GM12878 (cell line): Measurements from ENCODE around the gene SYNGR1. TPM values are rescaled to one million over a fixed set of nuclear protein-coding genes. Genes with fewer than 3 reads are reported as not detected.

ENCODE experiments used
- ATAC-seq: fragments of 200-7000 bp; cut with Tn5 transposase; 3 replicates; pipeline ENCODE4 v1.9.1; 2020; ENCODE audit warnings: mild to moderate bottlenecking, moderate library complexity
- BruUV-seq: library from RNA; stranded (reverse); fragments of 400-500 nt; replicated peaks from 2 replicates; lab custom pipeline; 2021; lab: Mats Ljungman, UMichigan
- CTCF ChIA-PET: fragments of 300-600 bp; sonication (Branson Sonifier 250); formaldehyde crosslinking; extraction: SDS; loops from one replicate; lab custom pipeline; 2021; ENCODE audit warnings: inconsistent platforms; lab: Yijun Ruan, JAX
- POLR2A ChIA-PET: fragments of 350-600 bp; formaldehyde crosslinking; extraction: SDS; loops from one replicate; lab custom pipeline; 2021; ENCODE audit warnings: inconsistent platforms; lab: Charles Lee
- RAD21 ChIA-PET: fragments of 300-600 bp; sonication (Branson Sonifier 250); formaldehyde crosslinking; loops from one replicate; lab custom pipeline; 2023; ENCODE audit warnings: antibody characterized with exemption; ENCODE audit not compliant: unreplicated experiment; lab: Charles Lee
- SMC1A ChIA-PET: fragments of 300-600 bp; sonication (Branson Sonifier 250); formaldehyde crosslinking; loops from one replicate; lab custom pipeline; 2023; ENCODE audit not compliant: unreplicated experiment, uncharacterized antibody; lab: Charles Lee
- DNase-seq: peaks from one replicate; pipeline ENCODE4 v3.0.0-alpha.2; 2011; ENCODE audit warnings: low read depth, low spot score
- FAIRE-seq: peaks from 3 replicates; lab custom pipeline; 2011; peaks lifted over from hg19 to GRCh38; lab: Jason Lieb, UNC
- H2AFZ ChIP-seq: 2 replicates; pipeline ENCODE4 v1.6.0; 2011; ENCODE audit warnings: low read depth, low read length, control low read depth; ENCODE audit not compliant: control insufficient read depth
- H3K27ac ChIP-seq: 2 replicates; pipeline ENCODE4 v1.5.1; 2011; ENCODE audit warnings: control low read depth; ENCODE audit not compliant: control insufficient read depth, insufficient read depth
- H3K27me3 ChIP-seq, 2 experiments: replicated peaks in 1 of 2; 2 replicates each; pipeline versions ENCODE4 v1.6.0 to v1.6.1; 2011; ENCODE audit warnings: low read length in 1 of 2; ENCODE audit not compliant: control insufficient read depth in 2 of 2, insufficient read depth in 2 of 2
- H3K36me3 ChIP-seq, 2 experiments: 2 replicates each; pipeline ENCODE4 v1.5.1; 2011; ENCODE audit warnings: low read length in 1 of 2; ENCODE audit not compliant: control insufficient read depth in 2 of 2, insufficient read depth in 2 of 2
- H3K4me1 ChIP-seq: 2 replicates; pipeline ENCODE4 v1.6.1; 2011; ENCODE audit warnings: mild to moderate bottlenecking, low read length, moderate library complexity, mixed read lengths; ENCODE audit not compliant: control insufficient read depth, insufficient read depth
- H3K4me2 ChIP-seq: 2 replicates; pipeline ENCODE4 v1.6.0; 2011; ENCODE audit warnings: control low read depth; ENCODE audit not compliant: control insufficient read depth, insufficient read depth
- H3K4me3 ChIP-seq: fragments of 200-600 bp; sonication (generic); 2 replicates; pipeline ENCODE4 v1.5.1; 2016
- H3K79me2 ChIP-seq: 2 replicates; pipeline ENCODE4 v1.6.0; 2011; ENCODE audit warnings: low read length; ENCODE audit not compliant: control insufficient read depth, insufficient read depth
- H3K9ac ChIP-seq: 2 replicates; pipeline ENCODE4 v1.8.0; 2011; ENCODE audit warnings: low read length, control low read depth, mixed read lengths; ENCODE audit not compliant: control insufficient read depth, insufficient read depth
- H3K9me3 ChIP-seq: replicated peaks from 3 replicates; pipeline ENCODE4 v1.5.1; 2011; ENCODE audit warnings: mild to moderate bottlenecking, low read length; ENCODE audit not compliant: control insufficient read depth, insufficient read depth
- H4K20me1 ChIP-seq: 2 replicates; pipeline ENCODE4 v1.6.0; 2011; ENCODE audit not compliant: control insufficient read depth, insufficient read depth
- GABPA ChIP-seq: IDR thresholded peaks from 2 replicates; pipeline ENCODE4 v1.6.1; 2014; ENCODE audit warnings: antibody characterized with exemption, low read depth, mild to moderate bottlenecking, inconsistent platforms
- MXI1 ChIP-seq: fragments of 150-350 bp; IDR thresholded peaks from 2 replicates; pipeline ENCODE4 v1.6.1; 2011; ENCODE audit warnings: low read depth, mild to moderate bottlenecking, inconsistent platforms, low read length, improper control_type of control experiment
- RELA ChIP-seq: fragments of 450-650 bp; IDR thresholded peaks from 2 replicates; pipeline ENCODE4 v1.8.0; 2014; ENCODE audit warnings: borderline replicate concordance; ENCODE audit not compliant: partially characterized antibody
- TBL1XR1 ChIP-seq: IDR thresholded peaks from 2 replicates; pipeline ENCODE4 v1.6.1; 2012; ENCODE audit warnings: low read depth, low read length, improper control_type of control experiment
- WGBS: methylation state at CpG from one replicate; pipeline ENCODE4 v1.1.6; 2016; ENCODE audit warnings: low lambda C conversion rate; ENCODE audit not compliant: insufficient replicate concordance, insufficient coverage; ENCODE audit errors: missing lambda C conversion rate; 5-methylcytosine and 5-hydroxymethylcytosine counted together
- in situ Hi-C: fragments of 300-500 bp; cut with MboI; formaldehyde crosslinking; loops from 9 replicates; pipeline ENCODE4 v1.14.3; 2018; ENCODE audit warnings: mixed read lengths
- intact Hi-C: fragments of 100-400 bp; cut with micrococcal nuclease; formaldehyde crosslinking; loops from one replicate; pipeline ENCODE4 v1.14.2; 2022; ENCODE audit not compliant: unreplicated experiment
- polyA plus RNA-seq, 11 experiments: library from polyadenylated mRNA; depleted of rRNA in 4 of 11; unstranded in 6 of 11; stranded (reverse) in 5 of 11; fragments of >200 nt; fragmentation: Nextera tagmentation in 4 of 11; fragmentation: Illumina TruSeq in 1 of 11; extraction: Ambion mirVana in 4 of 11; extraction: Trizol in 1 of 11; gene quantifications; 1 replicate in 1 of 11; 2 replicates in 10 of 11; pipeline versions ENCODE4 v1.2.1 to v1.2.3, GENCODE V29; 2011 to 2016; ENCODE audit warnings: inconsistent platforms in 2 of 11, missing spikeins in 2 of 11, low read depth in 1 of 11
- total RNA-seq, 4 experiments: library from RNA; depleted of rRNA in 3 of 4; stranded (reverse); fragments of >200 nt in 3 of 4; fragmentation: Illumina TruSeq in 1 of 4; extraction: Trizol in 1 of 4; gene quantifications; 2 replicates each; pipeline versions ENCODE4 v1.2.1 to v1.2.3, GENCODE V29; 2013 to 2021
- TF ChIP-seq, protein P1 (sequence below): fragments of 450-650 bp; IDR thresholded peaks from 2 replicates; pipeline ENCODE4 v1.6.1; 2017; ENCODE audit warnings: mild to moderate bottlenecking, moderate library complexity

Gene SYNGR1
- total and polyA plus RNA-seq, 10 of the 15 experiments (the other 5 are each of a cell fraction or from before 2014, with no cell fraction given): 0.87 to 9.2 (median 3.5) TPM

- no peak overlapping the region for H3K4me3 ChIP-seq
- ChIA-PET SMC1A (interaction anchor here (1.1 kb wide), 1 partner anchor 115 kb away, joined by 3 read pairs; no protein-coding TSS in a partner anchor), CTCF (interaction anchor here (0.7 kb wide), 1 partner anchor 50 kb away, joined by 3 read pairs; no protein-coding TSS in a partner anchor), POLR2A (interaction anchor here (1.6 kb wide), 1 partner anchor 47 kb away, joined by 4 read pairs; no protein-coding TSS in a partner anchor), RAD21 (no interaction called here)
- H3K27me3 ChIP-seq: no peaks in the 10 kb centered on the region
- H3K79me2 ChIP-seq: no peaks in the 10 kb centered on the region; the same call in 1 of the 2 replicates
- BruUV-seq: no TSS peak
- ATAC-seq (no peak), FAIRE-seq (no peak), DNase-seq (no peak)
- no peak overlapping the region for H3K27ac ChIP-seq
- no peaks in the 10 kb centered on the region for H3K9me3 ChIP-seq
- H4K20me1 ChIP-seq: no peaks in the 10 kb centered on the region
- H3K9ac ChIP-seq: no peak overlapping the region
- H3K36me3 ChIP-seq: peaks cover 4 to 8% of the 10 kb centered on the region in 2 experiments; a peak in 3 of 4 replicates
- H3K4me1 ChIP-seq: peaks cover 4% of the 10 kb centered on the region; the same call in 1 of the 2 replicates
- intact Hi-C loops (no loop called here), in situ Hi-C loops (no loop called here)
- no peak for TF ChIP-seq MXI1
- TF ChIP-seq TBL1XR1: no peak
- TF ChIP-seq, protein P1, sequence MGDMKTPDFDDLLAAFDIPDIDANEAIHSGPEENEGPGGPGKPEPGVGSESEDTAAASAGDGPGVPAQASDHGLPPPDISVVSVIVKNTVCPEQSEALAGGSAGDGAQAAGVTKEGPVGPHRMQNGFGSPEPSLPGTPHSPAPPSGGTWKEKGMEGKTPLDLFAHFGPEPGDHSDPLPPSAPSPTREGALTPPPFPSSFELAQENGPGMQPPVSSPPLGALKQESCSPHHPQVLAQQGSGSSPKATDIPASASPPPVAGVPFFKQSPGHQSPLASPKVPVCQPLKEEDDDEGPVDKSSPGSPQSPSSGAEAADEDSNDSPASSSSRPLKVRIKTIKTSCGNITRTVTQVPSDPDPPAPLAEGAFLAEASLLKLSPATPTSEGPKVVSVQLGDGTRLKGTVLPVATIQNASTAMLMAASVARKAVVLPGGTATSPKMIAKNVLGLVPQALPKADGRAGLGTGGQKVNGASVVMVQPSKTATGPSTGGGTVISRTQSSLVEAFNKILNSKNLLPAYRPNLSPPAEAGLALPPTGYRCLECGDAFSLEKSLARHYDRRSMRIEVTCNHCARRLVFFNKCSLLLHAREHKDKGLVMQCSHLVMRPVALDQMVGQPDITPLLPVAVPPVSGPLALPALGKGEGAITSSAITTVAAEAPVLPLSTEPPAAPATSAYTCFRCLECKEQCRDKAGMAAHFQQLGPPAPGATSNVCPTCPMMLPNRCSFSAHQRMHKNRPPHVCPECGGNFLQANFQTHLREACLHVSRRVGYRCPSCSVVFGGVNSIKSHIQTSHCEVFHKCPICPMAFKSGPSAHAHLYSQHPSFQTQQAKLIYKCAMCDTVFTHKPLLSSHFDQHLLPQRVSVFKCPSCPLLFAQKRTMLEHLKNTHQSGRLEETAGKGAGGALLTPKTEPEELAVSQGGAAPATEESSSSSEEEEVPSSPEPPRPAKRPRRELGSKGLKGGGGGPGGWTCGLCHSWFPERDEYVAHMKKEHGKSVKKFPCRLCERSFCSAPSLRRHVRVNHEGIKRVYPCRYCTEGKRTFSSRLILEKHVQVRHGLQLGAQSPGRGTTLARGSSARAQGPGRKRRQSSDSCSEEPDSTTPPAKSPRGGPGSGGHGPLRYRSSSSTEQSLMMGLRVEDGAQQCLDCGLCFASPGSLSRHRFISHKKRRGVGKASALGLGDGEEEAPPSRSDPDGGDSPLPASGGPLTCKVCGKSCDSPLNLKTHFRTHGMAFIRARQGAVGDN: no peak
- TF ChIP-seq RELA: no peak
- no peak for TF ChIP-seq GABPA
- TF ChIP-seq, all 136 proteins: peak for 0
- Histone ChIP-seq H3K4me2 (no peak overlapping the region), H2AFZ (no peak overlapping the region)
- WGBS: 90% methylated on average over 7 of the region's 7 CpGs
Measured at GRCh38 chr22:39414377-39414776, 64.6 kb downstream of the SYNGR1 start.
